Measurements from ENCODE around the gene KCNN3.

Gene KCNN3

DNA sequence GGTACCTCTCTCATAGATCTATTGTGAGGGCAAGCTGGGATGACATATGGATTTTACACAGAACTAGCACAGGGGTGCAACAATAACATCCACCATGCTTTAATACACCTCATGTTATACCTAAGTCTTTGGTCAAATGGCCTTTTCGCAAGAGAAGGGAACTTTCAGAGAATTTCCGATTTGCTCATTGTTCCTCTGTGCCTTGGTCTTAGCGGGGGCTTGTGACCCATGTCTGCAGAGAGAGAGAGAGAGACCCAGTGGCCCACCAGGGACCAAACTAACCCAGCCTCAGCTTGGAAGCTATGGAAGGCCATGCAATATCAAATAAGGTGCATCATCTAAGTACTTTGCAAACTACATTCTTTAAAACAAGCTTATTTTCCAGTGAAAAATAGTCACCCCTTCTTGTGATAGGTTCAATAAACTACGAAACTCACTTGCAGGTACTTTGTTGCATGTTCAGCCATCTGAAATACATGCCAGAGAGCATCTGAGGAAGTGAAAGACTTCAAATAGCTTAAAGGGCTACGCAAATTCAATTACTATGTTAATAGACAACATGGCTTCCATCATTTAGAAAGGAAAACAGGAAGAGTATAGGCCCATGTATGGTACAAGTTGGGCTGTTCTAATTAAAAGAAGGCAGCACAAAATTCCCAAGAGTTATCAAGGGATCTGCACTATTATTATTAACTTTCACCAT lies 100.7 kb downstream of the KCNN3 start:
- DNase-seq, result no peak

DNA sequence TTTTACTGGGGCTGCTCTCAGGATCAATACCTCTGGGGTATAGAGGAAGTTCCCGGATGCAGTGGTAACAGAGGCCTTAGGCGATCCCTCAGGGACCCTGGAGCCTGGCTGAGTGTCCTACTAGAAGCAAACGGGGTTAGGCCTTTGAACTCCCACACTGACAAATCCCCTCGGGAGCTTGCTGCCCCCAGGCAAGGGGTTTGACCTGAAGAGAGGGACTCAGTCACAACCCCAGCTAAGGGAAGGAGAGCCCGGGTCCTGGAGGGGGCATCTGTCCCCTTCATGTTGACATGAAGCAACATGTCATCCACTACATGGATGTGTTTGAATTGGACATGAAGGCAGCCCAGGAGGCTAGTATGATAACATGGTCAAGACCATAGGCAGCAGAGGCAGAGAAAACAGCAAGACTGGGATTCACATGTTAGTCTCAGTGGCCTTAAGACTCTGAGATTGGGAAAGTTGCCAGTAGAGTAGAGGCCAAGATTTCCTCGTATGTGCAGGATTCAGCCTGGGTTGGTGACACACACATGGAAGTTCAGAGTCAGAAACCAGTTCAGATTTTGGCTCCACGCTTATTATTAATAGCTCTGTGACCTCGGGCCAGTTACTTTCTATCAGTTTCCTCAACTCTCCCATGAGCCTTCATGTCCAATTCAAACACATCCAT lies 101.5 kb downstream of the KCNN3 start:
- DNase-seq, result no peak

DNA sequence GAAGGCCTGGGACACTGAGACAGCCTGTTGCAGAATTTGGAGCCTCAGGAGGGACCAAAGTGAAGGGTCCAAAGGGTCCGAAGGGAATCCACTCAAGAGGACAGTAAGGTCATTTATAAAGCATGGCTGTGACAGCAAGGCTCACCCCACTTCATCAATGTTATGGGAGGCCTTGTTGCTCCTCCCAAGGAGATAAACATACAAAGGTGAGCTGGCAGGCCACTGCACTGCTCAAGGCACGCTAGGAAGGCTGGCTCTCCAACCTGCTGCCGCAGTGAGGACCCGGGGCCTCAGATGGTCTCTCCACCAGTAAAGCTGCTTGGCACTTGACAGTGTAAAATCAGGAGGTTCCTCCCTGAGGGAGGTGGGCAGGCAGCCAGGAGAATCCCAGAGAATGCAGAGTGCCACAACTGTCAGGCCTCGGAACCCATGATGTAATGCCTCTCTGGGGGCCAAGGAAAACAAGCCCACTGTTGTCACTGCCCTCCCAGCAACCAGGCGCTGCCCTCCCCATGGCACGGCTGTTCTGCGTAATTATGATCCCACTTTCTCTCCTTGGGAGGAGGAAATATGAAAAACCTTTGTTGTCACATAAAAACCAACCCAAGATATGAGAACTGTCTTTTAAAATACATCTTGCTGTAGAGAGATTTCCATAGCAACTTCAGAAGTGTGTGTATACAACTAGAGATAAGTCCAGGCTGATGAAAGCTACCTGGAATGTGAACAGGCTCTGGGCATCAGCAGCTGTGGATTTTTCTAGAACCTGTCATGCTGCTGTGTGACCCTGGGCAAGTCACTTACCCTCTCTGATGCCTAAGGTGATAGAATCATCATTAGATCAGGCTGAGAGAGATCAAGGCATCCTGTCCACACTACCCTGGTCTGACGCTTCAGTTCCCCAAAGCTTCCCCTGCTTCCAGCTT lies 102.5 kb downstream of the KCNN3 start:
- no peak for DNase-seq

DNA sequence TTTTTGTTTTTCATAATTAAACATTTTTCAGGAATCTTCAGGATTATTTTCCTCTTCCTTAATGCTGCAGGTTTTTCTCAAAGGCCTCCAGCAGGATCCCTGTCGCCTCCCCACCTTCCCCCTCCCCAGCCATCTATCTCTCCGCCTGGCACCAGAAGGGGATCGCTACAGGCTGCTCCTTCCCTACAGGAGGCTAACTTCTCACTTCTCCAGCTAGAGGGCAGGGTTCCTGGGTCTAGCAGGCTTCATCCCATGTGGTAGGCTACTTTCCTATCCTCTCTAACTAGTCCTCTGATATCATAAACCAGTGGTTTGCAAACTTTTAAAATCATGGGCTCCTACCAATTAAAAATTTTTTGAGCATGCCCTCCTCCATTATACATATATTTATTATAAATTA lies 104.1 kb downstream of the KCNN3 start:
- DNase-seq, result peak; percentile 24

DNA sequence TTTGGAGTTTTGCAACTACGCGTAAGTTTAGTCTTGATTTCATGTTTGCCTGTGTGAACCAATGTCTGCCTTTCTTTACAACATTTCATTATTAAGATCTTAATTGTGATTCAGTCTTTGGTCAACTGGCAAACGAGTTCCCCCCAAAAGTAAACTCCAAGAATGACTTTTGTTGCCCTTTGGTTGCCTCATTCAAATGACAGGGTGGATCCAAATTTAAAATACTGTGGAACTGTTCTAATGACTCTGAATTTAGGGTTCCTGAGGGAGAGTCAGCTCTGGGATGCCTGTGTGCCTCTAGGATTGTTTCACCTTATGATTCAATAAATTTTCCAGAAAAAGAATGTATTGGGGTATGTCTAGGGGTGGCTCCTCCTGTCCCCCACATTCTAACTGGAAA lies 105.3 kb downstream of the KCNN3 start:
- no peak for DNase-seq

DNA sequence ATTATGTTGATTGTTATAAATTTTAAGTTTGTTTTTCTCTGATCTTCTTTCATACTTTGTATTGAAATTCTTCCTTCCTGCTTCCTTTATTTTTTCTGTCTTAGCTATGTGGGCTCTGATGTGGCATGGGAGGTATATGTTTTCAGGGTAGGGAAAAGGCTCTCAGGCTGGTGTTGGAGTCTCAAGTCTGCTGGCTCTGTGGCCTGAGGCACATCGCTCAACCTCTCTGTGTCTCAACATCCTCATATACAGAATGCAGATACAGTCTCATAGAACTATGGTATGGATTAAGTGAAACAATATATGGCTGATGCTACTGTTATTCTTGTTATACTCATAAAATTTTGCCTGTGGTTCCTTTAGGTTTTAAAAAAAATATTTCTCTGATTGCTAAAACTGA lies 105.9 kb downstream of the KCNN3 start:
- DNase-seq, result no peak

DNA sequence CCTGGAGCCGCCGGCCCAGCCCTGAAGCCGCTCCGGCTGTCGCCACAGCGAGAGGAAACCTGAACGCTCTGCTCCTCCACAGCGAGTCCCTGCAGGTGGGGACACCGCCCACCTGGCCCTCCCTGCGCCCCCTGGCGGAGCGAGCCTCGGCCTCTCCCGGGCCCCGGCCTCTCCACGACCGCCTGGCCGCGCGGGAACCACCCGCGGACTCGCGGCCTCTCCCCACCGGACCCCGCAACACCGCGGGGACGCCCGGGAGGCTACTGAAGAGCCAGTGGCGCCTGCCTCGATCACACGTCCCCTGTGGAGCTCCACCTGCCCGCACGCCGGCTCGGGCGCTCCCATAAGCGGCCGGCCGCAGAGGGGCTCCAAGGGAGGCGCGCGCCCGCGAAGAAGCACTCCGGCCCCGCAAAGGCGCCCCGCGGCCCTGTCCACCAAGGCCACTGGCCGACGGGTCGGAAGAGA lies 109.6 kb downstream of the KCNN3 start:
- DNase-seq, result peak; percentile 83

DNA sequence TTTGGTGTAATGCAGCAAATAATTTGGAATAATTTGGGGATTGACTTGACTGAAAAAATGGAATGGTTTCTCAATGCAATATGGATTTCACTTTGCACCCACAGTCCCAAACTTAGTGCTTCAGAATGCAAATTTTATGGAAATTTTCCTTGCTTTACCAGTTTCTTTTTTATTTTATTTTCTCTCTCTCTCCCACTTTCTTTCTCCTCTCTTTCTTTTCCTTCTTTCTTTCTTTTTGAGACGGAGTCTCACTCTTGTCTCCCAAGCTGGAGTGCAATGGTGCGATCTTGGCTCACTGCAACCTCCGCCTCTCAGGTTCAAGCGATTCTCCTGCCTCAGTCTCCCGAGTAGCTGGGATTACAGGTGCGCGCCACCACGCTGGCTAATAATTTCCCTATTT lies 110.3 kb downstream of the KCNN3 start:
- DNase-seq, result no peak

DNA sequence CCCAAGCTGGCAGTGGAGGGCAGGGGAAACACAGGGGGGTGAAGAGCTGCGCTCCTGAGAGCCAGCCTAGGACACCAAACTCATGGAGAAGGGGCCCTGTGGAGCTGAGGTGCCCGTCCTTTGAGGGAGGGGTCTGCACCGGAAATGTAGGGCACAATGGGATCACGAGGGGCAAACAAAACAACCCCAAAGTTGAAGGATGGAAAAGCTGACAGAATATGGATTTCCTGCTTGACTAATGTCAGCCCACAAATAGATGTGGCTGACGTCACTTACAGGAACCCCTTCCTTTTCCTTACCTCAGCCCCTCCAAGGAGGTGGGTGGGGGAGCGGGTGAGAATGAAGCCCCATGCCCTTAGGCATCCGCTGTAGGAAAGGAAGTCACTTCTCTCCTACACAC lies 110.9 kb downstream of the KCNN3 start:
- DNase-seq, result peak; percentile 43

DNA sequence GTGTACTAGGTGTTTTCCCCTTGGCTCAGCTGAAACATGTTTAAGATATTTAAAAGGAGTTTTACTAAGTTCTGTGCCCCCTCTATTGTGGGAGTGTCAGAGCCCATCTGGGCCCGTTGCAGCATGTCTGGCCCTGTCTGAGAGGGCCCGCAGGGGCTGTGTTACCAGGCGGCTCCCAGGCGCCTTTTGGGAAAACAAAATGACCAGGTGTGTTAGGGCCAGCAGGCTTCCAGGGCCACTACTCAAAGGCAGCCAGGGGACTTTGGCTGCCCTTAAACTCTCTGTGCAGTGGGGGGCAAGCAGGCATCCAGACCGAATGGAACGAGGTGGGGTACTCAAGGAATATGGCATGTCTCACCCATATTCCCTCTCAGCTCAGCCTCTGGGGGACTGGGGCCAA lies 111.7 kb downstream of the KCNN3 start:
- DNase-seq, result no peak

DNA sequence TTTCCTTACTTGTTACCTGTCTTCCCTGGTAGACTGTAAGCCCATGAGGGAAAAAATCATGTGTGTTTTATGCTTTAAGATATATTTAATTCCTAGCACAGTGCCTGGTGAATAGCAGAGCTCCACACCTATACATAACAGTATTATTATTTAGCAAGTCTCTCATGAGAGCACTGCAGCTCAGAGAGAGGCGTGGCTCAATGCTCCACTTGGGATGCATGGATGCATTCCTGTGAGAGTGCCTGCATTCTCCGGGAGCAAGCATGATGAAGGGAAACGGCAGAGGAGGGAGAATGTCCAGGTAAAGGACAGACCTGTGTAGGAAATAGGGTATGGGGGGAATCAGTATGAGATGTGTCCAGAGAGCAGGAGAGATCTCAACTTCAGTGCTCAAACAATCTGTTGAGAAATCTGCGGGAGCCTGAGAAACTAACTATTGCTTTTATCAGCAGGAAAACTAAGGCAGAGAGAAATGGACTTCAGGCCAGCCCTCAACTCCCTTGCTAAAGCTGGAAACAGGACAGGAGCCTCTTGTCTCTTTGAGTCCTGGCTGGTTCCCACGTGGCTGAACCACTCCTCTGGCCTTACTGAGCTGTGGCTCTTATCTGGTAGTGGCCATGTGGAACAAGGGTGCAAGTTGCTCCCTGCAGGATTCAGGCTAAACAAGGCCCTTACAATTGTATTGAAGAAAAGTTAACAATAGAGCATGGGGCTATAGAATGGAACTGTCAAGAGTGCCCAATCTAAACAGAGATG lies 113.1 kb downstream of the KCNN3 start:
- no peak for DNase-seq

DNA sequence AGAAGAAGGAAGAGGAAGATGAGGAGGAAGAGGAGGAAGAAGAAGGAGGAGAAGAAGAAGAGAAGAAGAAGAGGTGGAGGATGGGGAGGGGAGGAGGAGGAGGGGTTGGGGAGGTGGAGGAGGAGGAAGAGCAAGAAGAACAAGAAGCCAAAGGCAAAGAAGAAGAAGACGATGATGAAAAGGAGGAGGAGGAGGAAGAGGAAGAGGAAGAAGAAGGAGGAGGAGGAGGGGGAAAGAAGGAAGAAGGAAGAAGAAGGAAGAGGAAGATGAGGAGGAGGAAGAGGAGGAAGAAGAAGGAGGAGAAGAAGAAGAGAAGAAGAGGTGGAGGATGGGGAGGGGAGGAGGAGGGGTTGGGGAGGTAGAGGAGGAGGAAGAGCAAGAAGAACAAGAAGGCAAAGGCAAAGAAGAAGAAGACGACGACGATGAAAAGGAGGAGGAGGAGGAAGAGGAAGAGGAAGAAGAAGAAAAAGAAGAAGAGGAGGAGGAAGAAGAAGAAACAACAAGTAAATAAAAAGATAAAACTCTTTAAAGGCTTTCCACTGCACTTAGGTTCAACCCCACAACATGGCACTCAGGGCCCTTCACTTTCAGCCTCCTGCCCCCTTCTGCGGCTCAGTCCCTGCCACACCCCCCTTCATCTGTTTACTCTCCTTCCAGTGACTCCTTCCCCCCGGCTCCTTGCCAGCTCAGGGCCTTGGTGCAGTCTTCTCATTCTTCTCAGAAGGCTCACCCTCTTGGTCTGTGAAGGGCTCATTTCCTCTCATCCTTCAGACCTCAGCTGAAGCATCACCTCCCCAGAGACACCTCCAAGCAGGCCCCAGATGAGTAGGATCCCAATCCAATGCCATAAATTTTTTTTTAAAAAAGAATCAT lies 114.0 kb downstream of the KCNN3 start:
- no peak for DNase-seq

DNA sequence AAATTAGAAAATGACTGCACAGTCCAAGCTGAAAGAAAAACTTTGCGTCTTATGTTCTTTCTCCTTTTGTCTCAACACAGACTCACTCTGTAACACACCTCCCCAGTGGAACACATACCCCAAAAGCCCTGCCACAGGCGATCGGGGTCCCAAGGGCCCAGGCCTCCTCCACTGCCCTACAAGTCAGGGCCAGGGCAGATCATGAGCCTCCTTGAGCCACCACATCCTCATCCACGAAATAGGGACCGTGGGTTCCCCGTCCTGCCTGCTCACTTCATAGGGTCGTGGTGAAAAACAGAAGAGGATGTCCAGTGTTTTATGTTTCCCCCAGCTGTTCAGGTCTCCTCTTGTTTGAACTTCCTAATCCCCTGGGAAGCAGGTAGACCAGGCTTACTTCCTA lies 116.7 kb downstream of the KCNN3 start:
- no peak for DNase-seq

DNA sequence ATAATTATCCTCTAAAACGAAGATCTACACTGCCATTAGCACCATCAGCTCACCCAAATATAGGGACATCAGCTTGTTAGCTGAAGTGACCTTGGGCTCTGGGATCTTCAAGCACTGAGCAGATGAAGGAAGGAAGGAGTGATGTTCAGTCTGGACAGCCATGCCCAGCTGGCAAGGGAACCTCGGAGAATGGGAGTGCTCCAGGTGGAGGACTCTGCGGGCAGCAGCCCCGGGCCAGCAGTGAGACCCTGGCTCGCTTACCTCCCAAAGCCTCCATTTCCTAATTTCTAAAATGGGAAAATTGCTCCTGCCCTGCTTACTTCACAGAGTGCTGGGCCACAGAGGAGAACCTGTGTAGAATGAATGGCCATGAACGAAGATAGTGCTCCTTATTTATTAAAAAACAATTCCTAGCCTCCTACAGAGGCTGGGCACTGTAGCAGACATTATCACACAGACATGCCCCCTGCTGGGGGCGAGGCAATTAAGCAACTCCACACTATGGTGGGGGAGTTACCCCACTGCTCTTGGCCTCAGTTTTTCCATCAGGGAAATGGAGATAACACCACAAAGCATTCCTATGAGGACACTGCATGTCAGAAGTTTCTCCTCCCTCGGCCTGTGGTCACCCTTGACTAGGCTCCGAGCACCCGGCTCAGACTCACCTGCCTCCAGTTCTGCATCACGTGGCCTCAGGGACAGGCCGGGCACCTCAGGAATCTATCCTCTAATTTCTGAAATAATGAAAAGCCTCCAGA lies 117.6 kb downstream of the KCNN3 start:
- no peak for DNase-seq

DNA sequence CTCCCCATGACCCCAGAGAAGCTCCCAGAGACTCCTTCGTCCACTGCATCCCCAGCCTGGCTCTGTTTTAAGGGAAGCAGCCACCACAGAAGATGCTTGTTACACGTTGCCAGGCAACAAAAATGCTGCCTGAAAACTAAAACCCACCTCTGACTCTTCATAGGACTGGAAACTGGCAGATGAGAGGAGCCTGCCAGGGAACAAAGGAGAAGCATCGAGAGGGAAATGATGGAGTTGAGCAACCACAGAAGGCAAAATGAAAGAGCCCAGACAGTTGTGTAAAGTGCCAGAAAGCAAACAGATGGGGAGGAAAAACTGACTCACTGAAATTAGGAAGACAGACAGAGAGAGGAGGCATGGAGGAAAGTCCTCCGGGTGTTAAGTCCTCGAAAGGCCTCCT lies 118.4 kb downstream of the KCNN3 start:
- no peak for DNase-seq

DNA sequence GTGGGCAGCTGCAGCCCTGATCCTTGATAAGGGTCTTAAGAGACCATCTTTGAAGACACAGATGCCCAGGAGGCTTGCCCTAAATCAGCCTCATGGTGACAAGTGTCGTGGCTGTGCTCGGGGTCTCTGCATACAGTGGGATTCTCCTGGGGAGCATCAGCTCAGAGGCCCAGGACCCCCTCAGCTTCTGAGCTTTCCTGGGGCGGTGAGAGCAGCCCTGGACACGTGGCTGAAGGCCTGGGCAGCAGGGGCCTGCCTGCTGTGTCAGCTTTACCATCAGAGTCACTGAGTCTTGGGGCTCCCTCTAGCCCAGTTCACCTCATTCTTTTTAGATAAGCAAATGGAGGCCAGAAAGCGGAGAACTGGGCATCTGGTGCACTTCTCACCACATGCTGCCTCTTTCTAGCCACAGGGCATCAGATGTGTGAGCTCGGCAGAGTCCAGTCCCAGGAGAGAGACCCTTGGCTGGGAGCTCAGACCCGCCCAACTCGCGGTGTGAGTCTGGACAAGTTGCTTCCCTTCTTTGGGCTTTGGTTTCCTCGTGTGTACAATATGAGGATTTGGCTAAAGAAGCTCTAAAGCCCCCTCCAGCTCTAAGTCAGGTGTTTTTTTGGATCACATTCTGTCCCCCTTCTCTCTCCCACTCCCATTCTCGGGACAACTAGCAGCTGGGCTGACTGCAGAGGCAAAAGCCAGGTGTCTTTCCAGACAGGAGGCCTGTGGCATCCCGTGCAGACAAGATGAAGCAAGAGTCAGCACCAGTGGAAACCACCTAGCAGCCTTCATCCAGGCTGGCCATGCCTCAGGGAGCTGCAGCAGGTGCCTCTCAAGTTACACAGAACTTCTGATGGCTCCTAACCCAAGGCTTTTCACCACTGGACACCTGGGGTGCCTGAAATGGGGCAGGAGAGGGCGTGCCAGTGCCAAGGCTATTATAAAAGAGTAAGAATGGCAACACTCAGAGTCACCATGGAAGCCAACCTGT lies 119.1 kb downstream of the KCNN3 start:
- DNase-seq, result no peak

DNA sequence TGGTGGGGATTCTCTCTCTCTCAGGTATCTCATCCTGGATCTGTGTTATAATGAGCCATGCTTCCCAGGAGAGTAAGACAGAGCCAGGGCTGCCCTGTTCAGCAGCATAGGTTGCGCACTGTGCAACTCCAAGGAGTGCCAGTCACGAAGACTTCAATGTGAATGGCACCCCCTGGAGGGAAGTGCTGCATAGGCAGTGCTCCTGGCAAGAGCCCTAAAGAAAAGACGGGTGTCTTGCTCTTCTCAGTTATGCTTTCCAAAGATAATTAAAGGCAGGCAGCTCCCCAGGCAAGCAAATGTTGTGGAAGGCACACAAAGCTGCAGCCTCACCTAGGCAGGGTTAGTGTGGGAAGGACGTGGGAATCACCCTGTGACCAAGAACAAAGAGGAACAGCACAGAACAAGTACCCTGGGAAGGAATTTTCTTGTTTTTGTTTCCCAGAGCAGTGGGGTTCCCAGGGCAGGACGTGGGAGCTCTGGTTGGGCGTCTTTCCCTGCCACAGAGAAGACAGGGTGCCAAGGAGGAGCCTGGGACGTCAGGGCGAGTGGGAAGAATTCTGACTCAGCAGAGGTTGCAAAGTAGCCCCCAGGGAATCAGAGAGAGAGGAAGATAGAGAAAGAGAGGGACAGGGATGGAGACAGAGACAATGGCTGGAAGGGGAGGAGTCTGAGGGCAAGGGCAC lies 120.9 kb downstream of the KCNN3 start:
- DNase-seq, result no peak

DNA sequence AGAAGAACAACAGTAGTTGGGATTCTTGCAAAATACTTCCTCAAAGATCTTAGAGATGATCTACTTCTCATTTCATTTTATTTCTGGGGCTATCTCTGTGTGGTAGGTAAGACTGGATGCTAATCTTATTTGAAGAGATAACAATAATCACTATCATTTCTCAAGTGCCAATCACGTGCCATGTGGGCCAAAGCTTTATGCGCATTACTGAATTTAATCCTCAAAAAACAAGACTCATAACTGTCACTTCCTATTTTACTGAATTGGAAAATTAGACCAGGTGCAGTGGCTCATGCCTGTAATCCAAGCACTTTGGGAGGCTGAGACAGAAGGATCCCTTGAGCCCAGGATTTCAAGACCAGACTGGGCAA lies 121.7 kb downstream of the KCNN3 start:
- no peak for DNase-seq

DNA sequence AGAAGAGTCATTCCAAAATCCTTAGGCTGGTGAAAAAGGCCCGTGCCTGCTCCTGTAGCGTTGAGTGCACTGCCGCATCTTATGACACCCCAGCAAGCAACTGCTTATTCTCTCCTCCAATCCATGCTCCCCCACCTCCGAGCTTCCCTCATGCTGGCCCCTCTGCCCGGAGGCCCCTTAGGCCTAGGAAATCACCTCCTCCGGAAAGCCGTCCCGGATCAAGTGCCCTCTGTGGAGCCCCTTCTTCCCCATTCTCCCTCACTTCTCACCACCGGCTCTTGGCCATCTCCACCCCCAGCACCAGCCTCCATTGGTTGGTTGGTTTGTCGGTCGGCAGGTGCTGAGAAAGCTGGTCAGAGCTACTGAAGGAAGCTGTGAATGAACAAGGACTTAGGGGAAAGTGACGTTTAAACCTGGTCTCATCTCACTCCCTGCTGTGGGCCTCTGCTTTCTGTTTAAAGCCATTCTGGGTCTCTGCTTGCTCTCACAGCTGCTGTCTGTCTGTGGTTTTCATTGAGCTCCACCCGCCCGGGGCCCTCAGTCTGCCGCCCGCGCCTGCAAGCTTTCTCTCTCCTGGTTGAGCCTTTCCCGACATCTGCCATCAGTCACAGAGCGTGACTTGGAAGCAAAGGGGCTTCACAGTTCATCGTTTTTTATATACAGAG lies 122.2 kb downstream of the KCNN3 start:
- DNase-seq, result peak; percentile 50

Data from CD4-positive, alpha-beta T cell treated with Interleukin-10 for 1 hour (primary cell).